Measurements from ENCODE around the gene AMELY.
"Not testable (repeated sequence)": the region's sequence is repeated elsewhere in the genome, so short reads cannot be mapped to it uniquely, and the experiment has no call there.

AMELY gene
- total RNA-seq: 0 reads per million in 18 experiments

- no peak for DNase-seq
These were observed at the start of gene AMELY for GRCh38 chrY:6911253-6911881. AMELY (minus strand) TSS chrY:6911752; CDS start chrY:6872608, 39,144 bp downstream.

GRCh38 chrY:6949947-6950346 lies 38.4 kb upstream of the AMELY start:
- no peak for DNase-seq

- no peak for DNase-seq
These were observed 36.8 kb upstream of the AMELY start for GRCh38 chrY:6948378-6948777.

GRCh38 chrY:6947695-6948094 lies 36.1 kb upstream of the AMELY start:
- DNase-seq: no peak

GRCh38 chrY:6935497-6935896 lies 23.9 kb upstream of the AMELY start:
- DNase-seq: no peak

- no peak for DNase-seq
These were observed 20.3 kb upstream of the AMELY start for GRCh38 chrY:6931779-6932396.

- no peak for DNase-seq
These were observed 17.7 kb upstream of the AMELY start for GRCh38 chrY:6929237-6929636.

GRCh38 chrY:6928265-6928664 lies 16.7 kb upstream of the AMELY start:
- no peak for DNase-seq

- DNase-seq: no peak
These were observed 9.5 kb upstream of the AMELY start for GRCh38 chrY:6921061-6921460.

- no peak for DNase-seq
These were observed 1.8 kb upstream of the AMELY start for GRCh38 chrY:6913362-6913761.

- no peak for DNase-seq
These were observed 940 bp downstream of the AMELY start, which contains the start of gene TBL1Y for GRCh38 chrY:6910372-6911252. TBL1Y (plus strand) TSS chrY:6910697; CDS start chrY:7025085, 114,388 bp downstream.

GRCh38 chrY:6909856-6910255 lies 1.7 kb downstream of the AMELY start:
- DNase-seq: no peak

- no peak for DNase-seq
These were observed 2.4 kb downstream of the AMELY start for GRCh38 chrY:6909118-6909521.

- DNase-seq: not testable (repeated sequence)
These were observed 3.5 kb downstream of the AMELY start for GRCh38 chrY:6908021-6908420.

- no peak for DNase-seq
These were observed 4.0 kb downstream of the AMELY start for GRCh38 chrY:6907591-6907990.

GRCh38 chrY:6902116-6902515 lies 9.4 kb downstream of the AMELY start:
- not testable (repeated sequence) for DNase-seq

GRCh38 chrY:6895236-6895635 lies 16.3 kb downstream of the AMELY start:
- DNase-seq: no peak

GRCh38 chrY:6894496-6894895 lies 17.1 kb downstream of the AMELY start:
- no peak for DNase-seq

GRCh38 chrY:6849384-6849783 lies 62.2 kb downstream of the AMELY start:
- DNase-seq: no peak

GRCh38 chrY:6842650-6843049 lies 68.9 kb downstream of the AMELY start:
- not testable (repeated sequence) for DNase-seq
